Mesendoderm (in vitro differentiated cells): ENCODE data around the gene CT45A5. TPM values are rescaled to one million over a fixed set of nuclear protein-coding genes. Genes with fewer than 3 reads are reported as not detected.
"Not testable (repeated sequence)": the region's sequence is repeated elsewhere in the genome, so short reads cannot be mapped to it uniquely, and the experiment has no call there.

Experiments
- DNase-seq: peaks from one replicate; pipeline ENCODE4 v3.0.0; 2013
- H2AK5ac ChIP-seq: 2 replicates; pipeline ENCODE4 v1.6.1; 2013; ENCODE audit warnings: low read length, inconsistent platforms
- H2BK120ac ChIP-seq: 2 replicates; pipeline ENCODE4 v1.6.1; 2013; ENCODE audit warnings: low read depth, mild to moderate bottlenecking, low read length, moderate library complexity, mixed read lengths
- H2BK15ac ChIP-seq: replicated peaks from 2 replicates; pipeline ENCODE4 v1.6.1; 2013; ENCODE audit warnings: low read depth, mild to moderate bottlenecking, moderate library complexity
- H2BK5ac ChIP-seq: 2 replicates; pipeline ENCODE4 v1.6.1; 2013; ENCODE audit warnings: low read length, inconsistent platforms
- H3K18ac ChIP-seq: 2 replicates; pipeline ENCODE4 v1.6.1; 2013; ENCODE audit warnings: mild to moderate bottlenecking, low read length, mixed read lengths
- H3K23ac ChIP-seq: one replicate; pipeline ENCODE4 v1.6.1; 2013; ENCODE audit warnings: low read length
- H3K27ac ChIP-seq: 2 replicates; pipeline ENCODE4 v1.5.1; 2013; ENCODE audit warnings: low read depth, mild to moderate bottlenecking, inconsistent platforms, low read length, moderate library complexity
- H3K27me3 ChIP-seq: 2 replicates; pipeline ENCODE4 v1.6.1; 2013; ENCODE audit warnings: low read length, control low read depth, mild to moderate bottlenecking, inconsistent platforms; ENCODE audit not compliant: insufficient read depth, poor library complexity
- H3K36me3 ChIP-seq: 2 replicates; pipeline ENCODE4 v1.6.1; 2013; ENCODE audit warnings: low read length, inconsistent platforms; ENCODE audit not compliant: control insufficient read depth, insufficient read depth
- H3K4ac ChIP-seq: one replicate; pipeline ENCODE4 v1.6.1; 2013; ENCODE audit warnings: low read depth, mild to moderate bottlenecking, low read length, moderate library complexity
- H3K4me1 ChIP-seq: 2 replicates; pipeline ENCODE4 v1.6.1; 2013; ENCODE audit warnings: low read depth, low read length, inconsistent platforms; ENCODE audit not compliant: control insufficient read depth
- H3K4me2 ChIP-seq: 2 replicates; pipeline ENCODE4 v1.6.1; 2013; ENCODE audit warnings: low read length
- H3K4me3 ChIP-seq: 2 replicates; pipeline ENCODE4 v1.5.1; 2013; ENCODE audit warnings: mild to moderate bottlenecking, low read length
- H3K56ac ChIP-seq: one replicate; pipeline ENCODE4 v1.6.1; 2013; ENCODE audit warnings: low read length
- H3K79me1 ChIP-seq: 2 replicates; pipeline ENCODE4 v1.6.1; 2013; ENCODE audit warnings: low read length, inconsistent platforms
- H3K79me2 ChIP-seq: 2 replicates; pipeline ENCODE4 v1.6.1; 2013; ENCODE audit warnings: mild to moderate bottlenecking, low read length; ENCODE audit not compliant: control insufficient read depth, insufficient read depth
- H3K9ac ChIP-seq: 2 replicates; pipeline ENCODE4 v1.6.1; 2013; ENCODE audit warnings: low read length, inconsistent platforms
- H4K5ac ChIP-seq: one replicate; pipeline ENCODE4 v1.6.1; 2013; ENCODE audit warnings: low read length
- H4K8ac ChIP-seq: one replicate; pipeline ENCODE4 v1.6.1; 2013; ENCODE audit warnings: low read depth, mild to moderate bottlenecking, control low read depth, low read length, moderate library complexity
- WGBS: extraction: QIAGEN DNeasy Blood & Tissue Kit; methylation state at CpG from one replicate; pipeline ENCODE4 v1.1.7; 2013; ENCODE audit warnings: low lambda C conversion rate, missing lambda C conversion rate; ENCODE audit not compliant: insufficient coverage; ENCODE audit errors: extremely low coverage; 5-methylcytosine and 5-hydroxymethylcytosine counted together
- polyA plus RNA-seq, 2 experiments: library from polyadenylated mRNA; stranded (reverse); fragments of 200-250 nt; gene quantifications; one replicate each; pipeline ENCODE4 v1.2.3, GENCODE V29; 2013

CT45A5 gene
- polyA plus RNA-seq (2013, experiment 1 of 2): not detected
- not detected for polyA plus RNA-seq (2013, experiment 2 of 2)

- H2BK120ac ChIP-seq, H3K23ac ChIP-seq, H3K79me1 ChIP-seq, H3K36me3 ChIP-seq, H3K18ac ChIP-seq, H3K4me3 ChIP-seq, H2AK5ac ChIP-seq, H3K4ac ChIP-seq, H3K27me3 ChIP-seq, DNase-seq, H3K4me2 ChIP-seq, H3K56ac ChIP-seq, H3K4me1 ChIP-seq, H2BK15ac ChIP-seq, H4K5ac ChIP-seq, H4K8ac ChIP-seq, H2BK5ac ChIP-seq, H3K9ac ChIP-seq, H3K79me2 ChIP-seq, H3K27ac ChIP-seq: not testable (repeated sequence)
- no CpG with 5 or more reads among the region's 16 CpGs for WGBS
Observed at GRCh38 chrX:135785403-135785802, at the start of gene CT45A5. Gene CT45A5 (minus strand): TSS chrX:135785503. CDS start chrX:135781729, 3,774 bp downstream.

GRCh38 chrX:135819912-135820311, 34.6 kb upstream of the CT45A5 start, which contains the start of gene CT45A2:
Gene CT45A2 (minus strand): TSS chrX:135820012. CDS start chrX:135816265, 3,747 bp downstream.
- not testable (repeated sequence) for H3K36me3 ChIP-seq, H3K9ac ChIP-seq, H3K79me2 ChIP-seq, H4K8ac ChIP-seq, H2AK5ac ChIP-seq, H3K27me3 ChIP-seq, H3K27ac ChIP-seq, DNase-seq, H3K4me3 ChIP-seq, H4K5ac ChIP-seq, H3K23ac ChIP-seq, H2BK15ac ChIP-seq, H2BK5ac ChIP-seq, H3K4me1 ChIP-seq, H3K4me2 ChIP-seq, H3K18ac ChIP-seq, H3K79me1 ChIP-seq, H2BK120ac ChIP-seq, H3K4ac ChIP-seq, H3K56ac ChIP-seq
- no CpG with 5 or more reads among the region's 17 CpGs for WGBS

- H3K18ac ChIP-seq, H3K4me1 ChIP-seq, H2BK120ac ChIP-seq, H3K4me2 ChIP-seq, H4K8ac ChIP-seq, H3K4ac ChIP-seq, H3K56ac ChIP-seq, DNase-seq, H3K79me1 ChIP-seq, H2AK5ac ChIP-seq, H3K9ac ChIP-seq, H3K36me3 ChIP-seq, H3K27ac ChIP-seq, H3K79me2 ChIP-seq, H4K5ac ChIP-seq, H2BK5ac ChIP-seq, H3K27me3 ChIP-seq, H2BK15ac ChIP-seq, H3K23ac ChIP-seq, H3K4me3 ChIP-seq: not testable (repeated sequence)
- WGBS: no CpG with 5 or more reads among the region's 16 CpGs
Observed at GRCh38 chrX:135802687-135803086, 17.4 kb upstream of the CT45A5 start, which contains the start of gene CT45A6. Gene CT45A6 (minus strand): TSS chrX:135802787. CDS start chrX:135798993, 3,794 bp downstream.

- not testable (repeated sequence) for H4K5ac ChIP-seq, H3K4me1 ChIP-seq, H4K8ac ChIP-seq, H3K79me2 ChIP-seq, H2BK5ac ChIP-seq, H3K4me2 ChIP-seq, H3K4me3 ChIP-seq, H3K56ac ChIP-seq, H3K4ac ChIP-seq, H2BK15ac ChIP-seq, H3K9ac ChIP-seq, H3K36me3 ChIP-seq, H2AK5ac ChIP-seq, H3K18ac ChIP-seq, H2BK120ac ChIP-seq, H3K27me3 ChIP-seq, DNase-seq, H3K23ac ChIP-seq, H3K79me1 ChIP-seq, H3K27ac ChIP-seq
- no CpG with 5 or more reads among the region's 17 CpGs for WGBS
Observed at GRCh38 chrX:135768091-135768490, 17.2 kb downstream of the CT45A5 start, which contains the start of gene CT45A3. Gene CT45A3 (minus strand): TSS chrX:135768191. CDS start chrX:135764444, 3,747 bp downstream.

- H3K56ac ChIP-seq: not testable (repeated sequence)
- WGBS: no CpG with 5 or more reads among the region's 4 CpGs
Observed at GRCh38 chrX:135744739-135745138, 40.6 kb downstream of the CT45A5 start.

GRCh38 chrX:135741192-135741715, 44.0 kb downstream of the CT45A5 start:
- H2BK15ac ChIP-seq: no peak overlapping the region
- H3K4me3 ChIP-seq: no peak overlapping the region
- no peaks in the 10 kb centered on the region for H3K36me3 ChIP-seq
- H3K27me3 ChIP-seq: no peaks in the 10 kb centered on the region
- no peaks in the 10 kb centered on the region for H3K4me1 ChIP-seq
- H3K4me2 ChIP-seq: no peak overlapping the region
- DNase-seq: no peak
- no peak overlapping the region for H2BK5ac ChIP-seq
- no peak overlapping the region for H3K27ac ChIP-seq
- H3K56ac ChIP-seq: no peak overlapping the region
- no peak overlapping the region for H3K9ac ChIP-seq
- H3K4ac ChIP-seq: no peak overlapping the region
- H3K79me1 ChIP-seq: no peaks in the 10 kb centered on the region
- no peak overlapping the region for H4K5ac ChIP-seq
- H3K79me2 ChIP-seq: no peaks in the 10 kb centered on the region
- H2BK120ac ChIP-seq: no peak overlapping the region
- no peak overlapping the region for H2AK5ac ChIP-seq
- no peak overlapping the region for H4K8ac ChIP-seq
- WGBS: no CpG with 5 or more reads among the region's 23 CpGs
- no peak overlapping the region for H3K23ac ChIP-seq
- H3K18ac ChIP-seq: no peak overlapping the region

More at GRCh38 chrX:135744739-135745138, 40.6 kb downstream of the CT45A5 start:
- H2AK5ac ChIP-seq, H3K4me2 ChIP-seq, H2BK5ac ChIP-seq, DNase-seq, H3K4me3 ChIP-seq, H2BK120ac ChIP-seq, H4K8ac ChIP-seq, H3K18ac ChIP-seq, H3K27ac ChIP-seq, H3K9ac ChIP-seq, H2BK15ac ChIP-seq, H3K79me2 ChIP-seq, H4K5ac ChIP-seq, H3K36me3 ChIP-seq, H3K27me3 ChIP-seq, H3K23ac ChIP-seq, H3K79me1 ChIP-seq, H3K4me1 ChIP-seq, H3K4ac ChIP-seq: not testable (repeated sequence)
